Activated CD8-positive, alpha-beta memory T cell treated with anti-CD3 and anti-CD28 coated beads, Interleukin-2, amount 50 U/mL, for 1 hour (primary cell): Measurements from ENCODE around the gene MRPL16.
A peak's percentile ranks its signal among the peaks of the same experiment; 100 is the strongest.
"Not testable (repeated sequence)": the region's sequence is repeated elsewhere in the genome, so short reads cannot be mapped to it uniquely, and the experiment has no call there.

Experiments
- DNase-seq: peaks from one replicate; pipeline ENCODE4 v3.0.0-alpha.2; 2020; ENCODE audit errors: extremely low read depth

MRPL16 gene

GRCh38 chr11:59810189-59810910 lies at the start of gene MRPL16:
Gene MRPL16, minus strand, starts transcription at chr11:59810778. Its CDS starts 120 bp downstream, at chr11:59810658.
- peak; percentile 80 for DNase-seq

GRCh38 chr11:59859673-59860072 lies 49.1 kb upstream of the MRPL16 start:
- DNase-seq, result no peak

GRCh38 chr11:59857439-59858434 lies 47.2 kb upstream of the MRPL16 start:
- no peak for DNase-seq

- no peak for DNase-seq
These were observed 44.3 kb upstream of the MRPL16 start for GRCh38 chr11:59854871-59855270.

GRCh38 chr11:59851416-59851815 lies 40.8 kb upstream of the MRPL16 start:
- DNase-seq, result not testable (repeated sequence)

GRCh38 chr11:59849551-59849950 lies 39.0 kb upstream of the MRPL16 start:
- not testable (repeated sequence) for DNase-seq

GRCh38 chr11:59849129-59849528 lies 38.6 kb upstream of the MRPL16 start:
- no peak for DNase-seq

GRCh38 chr11:59848439-59848838 lies 37.9 kb upstream of the MRPL16 start:
- DNase-seq, result not testable (repeated sequence)

- no peak for DNase-seq
These were observed 37.0 kb upstream of the MRPL16 start for GRCh38 chr11:59847626-59848025.

- DNase-seq, result no peak
These were observed 36.0 kb upstream of the MRPL16 start for GRCh38 chr11:59846556-59846955.

- DNase-seq, result no peak
These were observed 34.8 kb upstream of the MRPL16 start, which contains the start of gene CBLIF for GRCh38 chr11:59845399-59845798. Gene CBLIF, minus strand, starts transcription at chr11:59845499. Its CDS starts 46 bp downstream, at chr11:59845453.

- DNase-seq, result no peak
These were observed 31.7 kb upstream of the MRPL16 start for GRCh38 chr11:59842316-59842715.

- DNase-seq, result no peak
These were observed 30.9 kb upstream of the MRPL16 start for GRCh38 chr11:59841514-59841913.

- no peak for DNase-seq
These were observed 29.0 kb upstream of the MRPL16 start for GRCh38 chr11:59839615-59840014.

- DNase-seq, result no peak
These were observed 23.0 kb upstream of the MRPL16 start for GRCh38 chr11:59833602-59834001.

- no peak for DNase-seq
These were observed 18.8 kb upstream of the MRPL16 start for GRCh38 chr11:59829358-59829757.

- DNase-seq, result no peak
These were observed 12.5 kb upstream of the MRPL16 start for GRCh38 chr11:59822989-59823566.

- DNase-seq, result no peak
These were observed 8.0 kb upstream of the MRPL16 start for GRCh38 chr11:59818572-59818971.

- DNase-seq, result not testable (repeated sequence)
These were observed 5.9 kb upstream of the MRPL16 start for GRCh38 chr11:59816434-59816833.

GRCh38 chr11:59815754-59816153 lies 5.2 kb upstream of the MRPL16 start:
- no peak for DNase-seq

GRCh38 chr11:59814021-59814420 lies 3.4 kb upstream of the MRPL16 start:
- DNase-seq, result no peak

- DNase-seq, result no peak
These were observed 2.8 kb upstream of the MRPL16 start for GRCh38 chr11:59813364-59813763.
